GM12801 (cell line): ENCODE results near the gene FAM120AOS.

Experiments used
- CTCF ChIP-seq: IDR thresholded peaks from one replicate; pipeline ENCODE4 v1.5.1; 2011; ENCODE audit warnings: control low read depth; ENCODE audit not compliant: insufficient read length; ENCODE audit errors: extremely low read depth

The FAM120AOS gene

GRCh38 chr9:93488244-93488643 lies 34.9 kb upstream of the FAM120AOS start:
- no peak for TF ChIP-seq CTCF

- TF ChIP-seq CTCF = no peak
Observed at GRCh38 chr9:93486268-93486667, 32.9 kb upstream of the FAM120AOS start.

- TF ChIP-seq CTCF = no peak
Observed at GRCh38 chr9:93483497-93483896, 30.1 kb upstream of the FAM120AOS start.

GRCh38 chr9:93480728-93481324 lies 27.4 kb upstream of the FAM120AOS start:
- no peak for TF ChIP-seq CTCF

- TF ChIP-seq CTCF = no peak
Observed at GRCh38 chr9:93480262-93480661, 26.9 kb upstream of the FAM120AOS start.

GRCh38 chr9:93479726-93480125 lies 26.3 kb upstream of the FAM120AOS start:
- no peak for TF ChIP-seq CTCF

GRCh38 chr9:93477397-93477796 lies 24.0 kb upstream of the FAM120AOS start:
- no peak for TF ChIP-seq CTCF
